Motor neuron (in vitro differentiated cells): Measurements from ENCODE around the gene ATE1. TPM values are rescaled to one million over a fixed set of nuclear protein-coding genes. Genes with fewer than 3 reads are reported as not detected.
A peak's percentile ranks its signal among the peaks of the same experiment; 100 is the strongest.

Experiments used
- ATAC-seq, 8 experiments: fragments of 200-7000 bp; cut with Tn5 transposase; replicated peaks in 6 of 8; 2 replicates each; pipeline ENCODE4 v1.8.0; 2021; ENCODE audit warnings: mild to moderate bottlenecking in 8 of 8, moderate library complexity in 8 of 8
- H3K27ac ChIP-seq, 2 donors: fragments of 250-450 bp; sonication (Bioruptor Pico); 2 replicates each; pipeline ENCODE4 v1.9.0; 2021; ENCODE audit warnings: antibody characterized with exemption in 2 of 2, mild to moderate bottlenecking in 2 of 2, moderate library complexity in 1 of 2
- H3K4me1 ChIP-seq, 2 donors: fragments of 250-450 bp; sonication (Bioruptor Pico); replicated peaks in 1 of 2; 2 replicates each; pipeline ENCODE4 v1.6.1; 2021; ENCODE audit warnings: antibody characterized with exemption in 2 of 2, mild to moderate bottlenecking in 2 of 2, moderate library complexity in 1 of 2
- H3K4me3 ChIP-seq, 5 donors: fragments of 250-450 bp; sonication (Bioruptor Pico); 2 replicates each; pipeline ENCODE4 v1.9.0; 2021; ENCODE audit warnings: antibody characterized with exemption in 5 of 5, mild to moderate bottlenecking in 5 of 5, moderate library complexity in 4 of 5
- WGBS, 10 experiments: fragments of 450-650 bp; shearing (Covaris generic); methylation state at CpG; one replicate each; pipeline ENCODE4 v1.0.0; 2022; 5-methylcytosine and 5-hydroxymethylcytosine counted together
- in situ Hi-C, 9 experiments: fragments of 400-800 bp; cut with MboI; loops; one replicate each; pipeline ENCODE4 v1.15.0; 2021; ENCODE audit warnings: low sequenced_read_pairs in 9 of 9, low pct_unique_long_range_greater_than_20kb in 2 of 9; ENCODE audit not compliant: unreplicated experiment in 9 of 9
- total RNA-seq, 8 experiments: library from RNA; unstranded; fragments of 300-600 nt; gene quantifications; 2 replicates each; pipeline versions ENCODE4 v1.2.3 to v1.2.4, GENCODE V29; 2022

ATE1 gene
- total RNA-seq, 8 experiments from 2014 or later, result 23.9 to 36.9 (median 31.7) TPM

DNA sequence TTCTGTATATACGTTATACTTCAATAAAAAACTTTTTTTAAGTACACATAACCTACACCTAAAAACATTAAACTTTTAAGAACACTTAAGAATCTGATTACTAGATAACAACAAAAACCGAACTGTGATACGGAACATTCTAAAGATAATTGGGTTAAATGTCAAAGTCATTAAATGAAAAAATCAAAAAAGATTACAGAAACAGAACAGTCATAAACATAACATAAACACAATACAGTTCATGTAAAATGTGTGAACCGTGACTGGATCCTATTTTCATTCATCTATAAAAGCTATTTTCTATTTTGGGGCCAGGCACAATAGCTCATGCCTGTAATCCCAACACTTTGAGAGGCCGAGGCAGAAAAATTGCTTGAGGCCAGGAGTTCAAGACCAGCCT is 38.6 kb downstream of the ATE1 start:
- ATAC-seq, result no peak
- 48 to 100% (median 78%) methylated on average over 2 to 5 of the region's 5 CpGs; no CpG with 5 or more reads in 1 of the 10 experiments for WGBS, 10 experiments
- H3K27ac ChIP-seq, result no peak overlapping the region
- no peaks in the 10 kb centered on the region for H3K4me1 ChIP-seq
- H3K4me3 ChIP-seq, result no peak overlapping the region
- in situ Hi-C loops, result loop anchor here in 7 of 9 experiments (25.0 kb wide), 2 partner anchors 277 to 952 kb away; no protein-coding TSS in a partner anchor

DNA sequence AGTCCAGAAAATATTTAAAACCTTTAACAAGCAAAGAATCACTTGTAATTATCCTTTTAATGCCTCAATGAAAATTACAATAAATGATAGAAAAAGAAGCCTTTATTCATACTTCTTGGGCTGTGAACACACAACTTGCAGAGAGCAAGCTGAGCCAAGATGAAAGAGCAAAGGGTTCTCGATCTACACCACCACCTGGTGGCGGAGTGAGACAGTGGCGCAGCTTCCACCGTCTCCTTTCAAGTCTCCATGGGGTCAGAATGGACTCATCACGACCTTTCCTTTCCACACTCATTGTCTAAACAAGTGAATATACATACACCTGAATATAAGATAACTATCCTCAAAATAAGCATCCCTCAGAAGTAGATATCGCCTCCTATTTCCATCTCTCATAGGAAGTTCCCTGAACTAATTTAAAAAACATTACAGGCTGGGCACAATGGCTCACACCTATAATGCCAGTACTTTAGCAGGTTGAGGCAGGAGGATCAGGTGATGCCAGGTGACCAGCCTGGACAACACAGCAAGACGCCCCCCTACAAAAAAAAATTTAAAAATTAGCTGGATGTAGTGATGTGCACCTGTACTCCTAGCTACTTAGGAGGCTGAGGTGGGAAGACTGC is 40.7 kb downstream of the ATE1 start:
- in situ Hi-C loops, result loop anchor here in 7 of 9 experiments (25.0 kb wide), 2 partner anchors 275 to 950 kb away; no protein-coding TSS in a partner anchor
- Histone ChIP-seq H3K4me1 (no peaks in the 10 kb centered on the region), H3K27ac (no peak overlapping the region), H3K4me3 (no peak overlapping the region)
- 0 to 57% (median 36%) methylated on average over 1 to 7 of the region's 7 CpGs; no CpG with 5 or more reads in 2 of the 10 experiments for WGBS, 10 experiments
- peak; percentile 54 to 93 (median 82) for ATAC-seq

DNA sequence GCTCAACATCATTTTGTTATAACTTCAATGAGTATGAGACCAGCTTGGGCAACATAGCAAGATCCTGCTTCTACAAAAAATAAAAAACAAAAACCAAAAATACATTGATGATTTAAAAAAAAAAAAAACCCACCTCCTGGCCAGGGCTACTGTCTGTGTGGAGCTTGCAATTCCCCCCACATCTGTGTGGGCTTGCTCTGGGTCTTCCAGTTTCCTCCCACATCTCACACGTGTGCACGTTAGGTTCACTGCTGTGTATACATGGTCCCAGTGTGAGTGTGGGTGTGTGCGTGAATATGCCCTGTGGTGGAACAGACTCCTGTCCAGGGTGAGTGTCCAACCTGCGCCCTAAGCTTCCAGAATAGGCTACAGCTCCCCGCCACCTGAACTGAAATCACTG is 41.6 kb downstream of the ATE1 start:
- in situ Hi-C loops, result loop anchor here in 7 of 9 experiments (25.0 kb wide), 2 partner anchors 274 to 949 kb away; no protein-coding TSS in a partner anchor
- H3K4me1 ChIP-seq, result no peaks in the 10 kb centered on the region
- WGBS, 10 experiments, result 20 to 100% (median 93%) methylated on average over 1 to 3 of the region's 5 CpGs; no CpG with 5 or more reads in 3 of the 10 experiments
- H3K27ac ChIP-seq, result no peak overlapping the region
- no peak for ATAC-seq
- H3K4me3 ChIP-seq, result no peak overlapping the region

DNA sequence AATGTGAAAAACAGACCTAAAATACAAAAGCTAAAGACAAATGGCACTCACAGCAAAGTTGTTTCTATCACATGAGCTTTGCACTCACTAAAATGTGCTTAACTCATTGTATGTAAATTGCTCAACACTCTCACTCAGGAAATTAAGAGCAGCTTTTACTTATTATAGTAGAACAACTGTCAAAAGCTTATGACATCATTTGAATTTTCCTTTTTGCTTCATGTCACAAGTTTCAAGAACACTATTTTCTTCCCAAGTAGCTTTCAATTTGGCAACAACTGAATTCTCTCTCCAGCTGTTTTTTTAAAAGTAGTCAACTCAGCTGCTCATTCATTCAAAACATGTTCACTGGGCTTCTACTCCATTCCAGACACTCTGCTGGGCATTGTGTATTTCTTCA is 46.9 kb downstream of the ATE1 start:
- no peak overlapping the region for H3K27ac ChIP-seq
- ATAC-seq, result peak in 2 of 8 experiments; percentile 38
- in situ Hi-C loops, result loop anchor here in 7 of 9 experiments (25.0 kb wide), 2 partner anchors 269 to 944 kb away; no protein-coding TSS in a partner anchor
- H3K4me1 ChIP-seq, result no peaks in the 10 kb centered on the region
- H3K4me3 ChIP-seq, result no peak overlapping the region

DNA sequence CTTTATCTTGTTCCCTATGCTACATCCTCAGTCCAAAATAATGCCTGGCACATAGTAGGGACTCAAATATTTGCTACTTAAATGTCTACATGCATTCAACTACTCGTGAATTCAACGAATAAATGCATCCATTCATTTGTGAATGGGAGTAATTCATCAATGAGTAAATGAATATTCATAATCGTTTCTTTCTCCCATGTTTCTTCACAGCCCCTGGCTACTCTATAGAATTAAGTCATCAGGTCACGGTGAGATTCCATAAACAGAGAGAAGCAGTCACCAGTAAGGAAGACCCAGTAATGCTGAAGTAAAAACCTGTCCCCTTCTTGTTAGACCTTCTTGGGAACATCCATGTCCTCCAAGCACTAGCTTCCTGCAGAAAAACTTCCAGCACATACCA is 48.4 kb downstream of the ATE1 start:
- in situ Hi-C loops, result loop anchor here in 7 of 9 experiments (25.0 kb wide), 2 partner anchors 267 to 942 kb away; no protein-coding TSS in a partner anchor
- H3K4me1 ChIP-seq, result no peaks in the 10 kb centered on the region
- no peak overlapping the region for H3K4me3 ChIP-seq
- H3K27ac ChIP-seq, result no peak overlapping the region
- WGBS, 10 experiments, result 0 to 100% (median 74%) methylated on average over 1 to 4 of the region's 4 CpGs; no CpG with 5 or more reads in 1 of the 10 experiments
- peak in 1 of 8 experiments; percentile 32 for ATAC-seq

DNA sequence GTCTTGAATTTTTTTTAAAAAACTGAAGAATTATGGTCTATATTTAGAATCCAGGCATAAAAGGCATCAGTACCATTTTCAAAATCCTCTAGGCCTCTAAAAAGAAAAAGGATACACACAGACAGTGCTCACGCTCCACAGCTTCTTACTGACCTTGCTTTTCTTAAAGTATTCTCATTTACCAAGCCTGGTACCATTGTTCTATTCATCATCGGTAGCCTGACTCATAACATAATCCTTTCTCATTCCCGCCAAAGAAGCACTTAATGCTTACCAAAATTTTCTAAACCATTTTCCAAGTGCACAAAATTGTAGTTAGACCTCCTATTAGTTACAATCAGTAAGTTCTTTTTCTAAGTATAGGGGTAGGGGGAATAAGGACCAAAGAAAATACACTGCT is 54.6 kb downstream of the ATE1 start:
- Histone ChIP-seq H3K27ac (no peak overlapping the region), H3K4me1 (peaks cover 0 to 3% of the 10 kb centered on the region in 2 donors), H3K4me3 (no peak overlapping the region)
- no peak for ATAC-seq
- WGBS, 10 experiments, result 40 to 100% (median 86%) methylated on average over 1 to 3 of the region's 3 CpGs; no CpG with 5 or more reads in 1 of the 10 experiments
- in situ Hi-C loops, result no loop called here

DNA sequence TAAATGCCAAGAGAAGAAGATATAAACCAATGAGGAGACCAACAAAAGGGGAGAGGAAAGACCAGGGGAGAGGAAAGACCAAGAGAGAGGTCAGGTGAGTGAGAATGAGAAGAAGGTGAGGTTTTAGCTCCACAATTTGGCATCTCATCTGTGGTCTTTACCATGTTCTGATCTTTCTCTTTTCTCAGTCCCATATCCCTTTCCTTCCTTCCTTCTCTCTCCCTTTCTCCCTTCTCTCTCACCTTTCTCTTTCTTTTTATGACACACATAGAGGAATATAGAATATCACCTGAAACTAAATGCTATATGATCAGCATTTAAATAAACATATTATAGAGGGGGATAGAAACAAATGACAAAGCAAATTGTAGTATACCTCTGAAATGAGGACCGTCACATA is 57.4 kb downstream of the ATE1 start:
- WGBS, 10 experiments, result 57 to 100% (median 100%) methylated on average over 1 of the region's 1 CpG; no CpG with 5 or more reads in 4 of the 10 experiments
- Histone ChIP-seq H3K4me3 (no peak overlapping the region), H3K4me1 (peaks cover 0 to 3% of the 10 kb centered on the region in 2 donors), H3K27ac (no peak overlapping the region)
- ATAC-seq, result no peak
- in situ Hi-C loops, result no loop called here

DNA sequence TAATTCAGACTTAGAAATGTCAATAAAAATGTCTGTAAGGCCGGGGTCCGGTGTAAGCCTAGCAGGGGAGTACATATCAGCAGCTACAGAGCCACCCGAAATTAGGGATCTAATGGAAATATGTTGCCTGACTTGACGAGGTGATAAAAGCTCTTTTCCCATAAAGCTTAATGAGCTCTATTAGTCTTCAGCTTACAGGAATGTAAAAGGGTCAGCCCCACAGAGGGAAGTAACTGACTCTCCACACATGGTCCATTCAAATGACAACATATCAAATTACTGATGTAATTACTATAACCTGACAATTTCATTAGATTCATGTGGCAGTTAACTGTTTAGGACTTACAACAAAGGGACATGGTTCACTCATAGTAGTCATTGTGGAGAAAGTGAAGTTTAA is 62.3 kb downstream of the ATE1 start:
- no peak overlapping the region for H3K27ac ChIP-seq
- 73 to 100% (median 86%) methylated on average over 2 to 4 of the region's 4 CpGs; no CpG with 5 or more reads in 3 of the 10 experiments for WGBS, 10 experiments
- in situ Hi-C loops, result no loop called here
- H3K4me3 ChIP-seq, result no peak overlapping the region
- H3K4me1 ChIP-seq, result peaks cover 7 to 10% of the 10 kb centered on the region in 2 donors
- no peak for ATAC-seq

DNA sequence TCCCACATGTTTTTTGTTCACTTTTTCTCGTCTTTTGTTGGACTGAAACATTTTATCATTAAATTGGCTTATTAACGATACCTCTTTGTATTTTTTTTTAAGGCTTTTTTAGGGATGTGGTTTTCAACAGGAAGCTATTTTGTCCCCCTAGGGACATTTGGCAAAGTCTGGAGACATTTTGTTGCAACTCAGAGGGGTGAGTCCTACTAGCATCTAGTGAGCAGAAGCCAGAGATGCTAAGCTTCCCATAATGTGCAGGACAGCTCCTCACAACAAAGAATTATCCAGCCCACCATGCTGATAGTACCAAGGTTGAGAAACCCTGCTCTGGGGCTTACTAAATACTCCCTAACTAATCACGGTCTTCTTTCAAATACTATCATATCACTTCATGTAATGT is 63.2 kb downstream of the ATE1 start:
- H3K27ac ChIP-seq, result no peak overlapping the region
- in situ Hi-C loops, result no loop called here
- 75 to 100% (median 96%) methylated on average over 1 to 3 of the region's 3 CpGs; no CpG with 5 or more reads in 1 of the 10 experiments for whole genome bisulfite sequencing, 10 experiments

DNA sequence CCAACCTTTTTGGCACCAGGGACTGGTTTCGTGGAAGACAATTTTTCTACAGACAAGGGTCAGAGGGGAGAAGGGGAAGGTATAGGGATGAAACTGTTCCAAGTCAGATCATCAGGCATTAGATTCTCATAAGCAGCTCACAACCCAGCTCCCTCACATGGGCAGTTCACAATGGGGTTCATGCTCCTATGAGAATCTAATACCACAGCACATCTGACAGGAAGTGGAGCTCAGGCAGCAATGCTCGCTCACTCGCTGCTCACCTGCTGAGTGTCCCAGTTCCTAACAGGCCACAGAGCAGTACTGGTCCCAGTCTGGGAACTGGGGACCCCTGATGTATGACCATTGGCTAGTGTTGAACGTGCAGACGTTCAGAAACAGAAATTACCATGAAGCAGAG is 63.7 kb downstream of the ATE1 start:
- 83 to 100% (median 100%) methylated on average over 1 to 3 of the region's 5 CpGs; no CpG with 5 or more reads in 2 of the 10 experiments for WGBS, 10 experiments
- Histone ChIP-seq H3K4me1 (peaks cover 8 to 10% of the 10 kb centered on the region in 2 donors), H3K27ac (no peak overlapping the region), H3K4me3 (no peak overlapping the region)
- in situ Hi-C loops, result no loop called here
- no peak for ATAC-seq

More for the DNA sequence above, 63.2 kb downstream of the ATE1 start:
- Histone ChIP-seq H3K4me1 (peaks cover 8 to 10% of the 10 kb centered on the region in 2 donors), H3K4me3 (no peak overlapping the region)
- no peak for ATAC-seq

DNA sequence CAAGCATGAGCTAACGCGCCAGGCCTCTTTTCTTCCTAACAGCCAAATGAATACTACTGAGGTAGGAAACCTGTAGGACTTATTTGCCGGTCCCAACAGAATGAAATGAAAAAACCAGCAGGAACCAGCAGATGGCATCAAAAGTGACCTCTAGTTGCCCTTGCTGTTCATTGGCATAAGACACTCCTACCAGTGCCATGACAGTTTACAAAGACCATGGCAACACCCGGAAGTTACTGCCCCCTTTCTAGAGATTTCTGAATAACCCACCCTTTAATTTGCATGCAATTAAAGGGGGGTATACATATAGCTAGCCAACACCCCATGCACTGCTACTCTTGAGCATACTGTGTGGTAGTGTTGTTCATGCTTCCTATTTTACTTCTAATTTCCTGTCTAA is 65.2 kb downstream of the ATE1 start:
- WGBS, 10 experiments, result 70 to 100% (median 94%) methylated on average over 1 to 3 of the region's 4 CpGs
- in situ Hi-C loops, result no loop called here
- H3K4me1 ChIP-seq, result peaks cover 8 to 10% of the 10 kb centered on the region in 2 donors
- H3K4me3 ChIP-seq, result no peak overlapping the region
- no peak overlapping the region for H3K27ac ChIP-seq
- peak in 3 of 8 experiments; percentile 28 to 53 (median 51) for ATAC-seq

DNA sequence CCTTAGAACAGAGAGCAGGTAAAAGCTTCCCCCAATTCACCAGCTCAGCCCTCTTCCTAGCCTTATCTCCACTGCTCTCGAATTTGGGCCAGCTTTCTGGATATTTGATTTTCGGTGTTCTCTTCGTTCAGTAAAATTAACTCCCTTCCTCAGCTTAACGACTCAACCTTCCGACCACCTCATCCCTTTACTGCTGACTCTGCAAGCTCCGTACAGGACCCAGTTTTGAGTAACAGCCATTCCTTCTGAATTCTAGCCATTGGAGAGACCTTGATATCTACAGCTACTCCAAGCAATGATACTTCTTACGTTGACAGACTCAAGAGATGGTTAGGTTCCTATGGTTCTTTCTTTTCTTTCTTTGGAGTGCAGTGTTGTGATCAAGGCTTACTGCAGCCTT is 65.8 kb downstream of the ATE1 start:
- Histone ChIP-seq H3K27ac (no peak overlapping the region), H3K4me3 (no peak overlapping the region), H3K4me1 (peaks cover 8 to 10% of the 10 kb centered on the region in 2 donors)
- in situ Hi-C loops, result no loop called here
- 67 to 100% (median 95%) methylated on average over 1 to 7 of the region's 7 CpGs for WGBS, 10 experiments
- no peak for ATAC-seq

DNA sequence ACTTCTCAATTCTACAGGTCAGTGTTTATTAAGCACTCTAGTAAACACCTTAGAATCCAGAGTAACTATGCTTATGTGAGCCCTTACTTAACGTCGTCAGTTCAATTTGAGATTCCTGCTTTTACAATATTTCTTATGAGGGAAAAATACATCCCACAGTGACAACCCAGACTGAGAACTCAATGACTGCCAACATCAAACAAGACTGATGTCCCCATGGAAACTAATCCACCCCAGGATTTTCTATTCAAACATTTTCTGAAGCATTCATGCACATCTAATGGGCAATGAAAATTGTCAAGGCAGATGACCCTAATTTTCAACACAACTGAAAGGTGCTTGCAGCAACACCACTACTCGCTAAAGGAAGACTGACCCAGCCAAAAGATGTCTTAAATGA is 67.0 kb downstream of the ATE1 start:
- Histone ChIP-seq H3K4me3 (no peak overlapping the region), H3K27ac (no peak overlapping the region), H3K4me1 (peaks cover 8 to 10% of the 10 kb centered on the region in 2 donors)
- in situ Hi-C loops, result no loop called here
- ATAC-seq, result peak in 3 of 8 experiments; percentile 12 to 39 (median 34)
- 0 to 93% (median 33%) methylated on average over 1 to 3 of the region's 3 CpGs; no CpG with 5 or more reads in 3 of the 10 experiments for WGBS, 10 experiments
